Transverse colon (tissue), 4 donors: ENCODE data around the gene DELE1.

Experiments used
- CTCF ChIP-seq, 5 experiments: fragments of 200-600 bp in 3 of 5; fragments of 450-650 bp in 2 of 5; sonication (generic) in 3 of 5; IDR thresholded peaks; 1 replicate in 2 of 5; 2 replicates in 3 of 5; pipeline ENCODE4 v1.5.1; 2016 to 2017; ENCODE audit warnings: antibody characterized with exemption in 5 of 5, inconsistent platforms in 3 of 5, mild to moderate bottlenecking in 2 of 5, moderate library complexity in 1 of 5
- EP300 ChIP-seq: sonication (generic); formaldehyde crosslinking; IDR thresholded peaks from one replicate; pipeline ENCODE4 v1.6.1; 2017; ENCODE audit warnings: antibody characterized with exemption, low read depth
- POLR2A ChIP-seq: fragments of 450-650 bp; IDR thresholded peaks from one replicate; pipeline ENCODE4 v1.6.1; 2016; ENCODE audit warnings: antibody characterized with exemption, mild to moderate bottlenecking, moderate library complexity
- POLR2AphosphoS5 ChIP-seq, 3 donors: sonication (generic); formaldehyde crosslinking; IDR thresholded peaks; one replicate each; pipeline ENCODE4 v1.6.1; 2016; ENCODE audit warnings: antibody characterized with exemption in 3 of 3

GRCh38 chr5:141875022-141875740, 48.5 kb upstream of the DELE1 start:
- TF ChIP-seq POLR2A (no peak), CTCF (IDR thresholded peaks at IDR 0.05) (no peak), POLR2AphosphoS5 (IDR thresholded peaks at IDR 0.05) (no peak), EP300 (no peak)
